HEK293 (cell line): ENCODE measurements around the gene STPG3.

Experiments
- KLF7 ChIP-seq: fragments of 450-650 bp; formaldehyde crosslinking; IDR thresholded peaks from 2 replicates; pipeline ENCODE4 v1.5.1; 2016; ENCODE audit warnings: missing biosample characterization, missing genetic modification characterization, borderline replicate concordance
- MZF1 ChIP-seq: fragments of 450-650 bp; formaldehyde crosslinking; IDR thresholded peaks from 2 replicates; pipeline ENCODE4 v1.5.1; 2017; ENCODE audit warnings: missing biosample characterization, missing genetic modification characterization, borderline replicate concordance
- PBX3 ChIP-seq: sonication (generic); formaldehyde crosslinking; IDR thresholded peaks from 2 replicates; pipeline ENCODE4 v1.8.1; 2022; ENCODE audit warnings: mild to moderate bottlenecking, moderate library complexity, missing genetic modification reagents
- REST ChIP-seq: fragments of 450-650 bp; formaldehyde crosslinking; IDR thresholded peaks from 2 replicates; pipeline ENCODE4 v1.5.1; 2016; ENCODE audit warnings: missing biosample characterization, missing genetic modification characterization
- ZBTB8A ChIP-seq: fragments of 450-650 bp; formaldehyde crosslinking; IDR thresholded peaks from 2 replicates; pipeline ENCODE4 v1.5.1; 2016; ENCODE audit warnings: missing biosample characterization, missing genetic modification characterization
- ZNF138 ChIP-seq: fragments of 450-650 bp; formaldehyde crosslinking; IDR thresholded peaks from 2 replicates; pipeline ENCODE4 v1.5.1; 2016; ENCODE audit warnings: missing biosample characterization, missing genetic modification characterization, borderline replicate concordance
- ZNF174 ChIP-seq: fragments of 450-650 bp; formaldehyde crosslinking; IDR thresholded peaks from 2 replicates; pipeline ENCODE4 v1.5.0; 2017; ENCODE audit warnings: missing biosample characterization, mild to moderate bottlenecking, missing genetic modification characterization
- ZNF248 ChIP-seq: fragments of 450-650 bp; formaldehyde crosslinking; IDR thresholded peaks from 2 replicates; pipeline ENCODE4 v1.5.1; 2017; ENCODE audit warnings: missing biosample characterization, missing genetic modification characterization
- ZNF280D ChIP-seq: fragments of 450-650 bp; formaldehyde crosslinking; IDR thresholded peaks from 2 replicates; pipeline ENCODE4 v1.5.1; 2016; ENCODE audit warnings: missing biosample characterization, missing genetic modification characterization
- ZNF394 ChIP-seq: fragments of 450-650 bp; formaldehyde crosslinking; IDR thresholded peaks from 2 replicates; pipeline ENCODE4 v1.5.1; 2016; ENCODE audit warnings: missing biosample characterization, missing genetic modification characterization, mild to moderate bottlenecking, moderate library complexity, borderline replicate concordance
- ZNF449 ChIP-seq: fragments of 450-650 bp; formaldehyde crosslinking; IDR thresholded peaks from 2 replicates; pipeline ENCODE4 v1.5.1; 2017; ENCODE audit warnings: missing biosample characterization, mild to moderate bottlenecking, missing genetic modification characterization, moderate library complexity
- ZNF510 ChIP-seq: fragments of 450-650 bp; formaldehyde crosslinking; IDR thresholded peaks from 2 replicates; pipeline ENCODE4 v1.5.1; 2018; ENCODE audit warnings: mild to moderate bottlenecking, missing genetic modification characterization, missing biosample characterization; ENCODE audit not compliant: insufficient replicate concordance
- ZNF529 ChIP-seq: fragments of 450-650 bp; formaldehyde crosslinking; IDR thresholded peaks from 2 replicates; pipeline ENCODE4 v1.5.1; 2017; ENCODE audit warnings: missing genetic modification characterization, missing biosample characterization; ENCODE audit not compliant: insufficient replicate concordance
- ZNF544 ChIP-seq: fragments of 450-650 bp; formaldehyde crosslinking; IDR thresholded peaks from 2 replicates; pipeline ENCODE4 v1.5.0; 2017; ENCODE audit warnings: missing biosample characterization, missing genetic modification characterization
- ZNF549 ChIP-seq: fragments of 450-650 bp; IDR thresholded peaks from 2 replicates; pipeline ENCODE4 v1.5.1; 2018; ENCODE audit warnings: missing biosample characterization, missing genetic modification characterization, mild to moderate bottlenecking, inconsistent platforms, moderate library complexity
- ZNF561 ChIP-seq: fragments of 450-650 bp; IDR thresholded peaks from 2 replicates; pipeline ENCODE4 v1.5.1; 2018; ENCODE audit warnings: missing biosample characterization, missing genetic modification characterization, borderline replicate concordance
- ZNF624 ChIP-seq: fragments of 450-650 bp; formaldehyde crosslinking; IDR thresholded peaks from 2 replicates; pipeline ENCODE4 v1.5.1; 2017; ENCODE audit warnings: missing biosample characterization, missing genetic modification characterization
- ZNF629 ChIP-seq: fragments of 450-650 bp; formaldehyde crosslinking; IDR thresholded peaks from 2 replicates; pipeline ENCODE4 v1.5.1; 2017; ENCODE audit warnings: missing biosample characterization, missing genetic modification characterization
- ZNF76 ChIP-seq: fragments of 450-650 bp; formaldehyde crosslinking; IDR thresholded peaks from 2 replicates; pipeline ENCODE4; 2016; ENCODE audit warnings: low read depth, missing biosample characterization, missing genetic modification characterization, borderline replicate concordance
- ZNF792 ChIP-seq: fragments of 450-650 bp; formaldehyde crosslinking; IDR thresholded peaks from 2 replicates; pipeline ENCODE4 v1.5.1; 2016; ENCODE audit warnings: missing biosample characterization, missing genetic modification characterization
- ZSCAN23 ChIP-seq: fragments of 450-650 bp; formaldehyde crosslinking; IDR thresholded peaks from 2 replicates; pipeline ENCODE4 v1.5.1; 2016; ENCODE audit warnings: missing biosample characterization, missing genetic modification characterization
- TF ChIP-seq, protein P1 (sequence below): fragments of 450-650 bp; formaldehyde crosslinking; IDR thresholded peaks from 2 replicates; pipeline ENCODE4 v1.5.1; 2016; ENCODE audit warnings: missing biosample characterization, missing genetic modification characterization
- TF ChIP-seq, protein P2 (sequence below): fragments of 450-650 bp; IDR thresholded peaks from 2 replicates; pipeline ENCODE4 v1.5.1; 2018; ENCODE audit warnings: missing biosample characterization, mild to moderate bottlenecking, missing genetic modification characterization
- TF ChIP-seq, protein P3 (sequence below): fragments of 450-650 bp; formaldehyde crosslinking; IDR thresholded peaks from 2 replicates; pipeline ENCODE4 v1.5.1; 2017; ENCODE audit warnings: missing biosample characterization, missing genetic modification characterization

The STPG3 gene

GRCh38 chr9:137243626-137244485, 7.2 kb upstream of the STPG3 start (continued):
- TF ChIP-seq, protein P1, sequence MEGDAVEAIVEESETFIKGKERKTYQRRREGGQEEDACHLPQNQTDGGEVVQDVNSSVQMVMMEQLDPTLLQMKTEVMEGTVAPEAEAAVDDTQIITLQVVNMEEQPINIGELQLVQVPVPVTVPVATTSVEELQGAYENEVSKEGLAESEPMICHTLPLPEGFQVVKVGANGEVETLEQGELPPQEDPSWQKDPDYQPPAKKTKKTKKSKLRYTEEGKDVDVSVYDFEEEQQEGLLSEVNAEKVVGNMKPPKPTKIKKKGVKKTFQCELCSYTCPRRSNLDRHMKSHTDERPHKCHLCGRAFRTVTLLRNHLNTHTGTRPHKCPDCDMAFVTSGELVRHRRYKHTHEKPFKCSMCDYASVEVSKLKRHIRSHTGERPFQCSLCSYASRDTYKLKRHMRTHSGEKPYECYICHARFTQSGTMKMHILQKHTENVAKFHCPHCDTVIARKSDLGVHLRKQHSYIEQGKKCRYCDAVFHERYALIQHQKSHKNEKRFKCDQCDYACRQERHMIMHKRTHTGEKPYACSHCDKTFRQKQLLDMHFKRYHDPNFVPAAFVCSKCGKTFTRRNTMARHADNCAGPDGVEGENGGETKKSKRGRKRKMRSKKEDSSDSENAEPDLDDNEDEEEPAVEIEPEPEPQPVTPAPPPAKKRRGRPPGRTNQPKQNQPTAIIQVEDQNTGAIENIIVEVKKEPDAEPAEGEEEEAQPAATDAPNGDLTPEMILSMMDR (tag by site-specific recombination) = peak; percentile 41; the same call in 1 of the 2 replicates
- TF ChIP-seq MZF1 (no peak), ZSCAN23 (no peak), ZNF449 (tag by site-specific recombination) (no peak), ZNF76 (tag by site-specific recombination) (no peak; the same call in 1 of the 2 replicates), ZBTB8A (tag by site-specific recombination) (peak; percentile 41), ZNF280D (tag by site-specific recombination) (no peak), ZNF394 (tag by site-specific recombination) (no peak), ZNF792 (tag by site-specific recombination) (no peak), ZNF624 (tag by site-specific recombination) (no peak), KLF7 (no peak; the same call in 1 of the 2 replicates), ZNF549 (tag by site-specific recombination) (no peak), ZNF561 (tag by site-specific recombination) (no peak), ZNF629 (tag by site-specific recombination) (no peak), ZNF510 (tag by site-specific recombination) (no peak), ZNF544 (tag by site-specific recombination) (no peak), REST (tag by site-specific recombination) (no peak), ZNF248 (no peak), ZNF529 (tag by site-specific recombination) (no peak), PBX3 (no peak), ZNF174 (tag by site-specific recombination) (no peak), ZNF138 (tag by site-specific recombination) (no peak)
- TF ChIP-seq, protein P2, sequence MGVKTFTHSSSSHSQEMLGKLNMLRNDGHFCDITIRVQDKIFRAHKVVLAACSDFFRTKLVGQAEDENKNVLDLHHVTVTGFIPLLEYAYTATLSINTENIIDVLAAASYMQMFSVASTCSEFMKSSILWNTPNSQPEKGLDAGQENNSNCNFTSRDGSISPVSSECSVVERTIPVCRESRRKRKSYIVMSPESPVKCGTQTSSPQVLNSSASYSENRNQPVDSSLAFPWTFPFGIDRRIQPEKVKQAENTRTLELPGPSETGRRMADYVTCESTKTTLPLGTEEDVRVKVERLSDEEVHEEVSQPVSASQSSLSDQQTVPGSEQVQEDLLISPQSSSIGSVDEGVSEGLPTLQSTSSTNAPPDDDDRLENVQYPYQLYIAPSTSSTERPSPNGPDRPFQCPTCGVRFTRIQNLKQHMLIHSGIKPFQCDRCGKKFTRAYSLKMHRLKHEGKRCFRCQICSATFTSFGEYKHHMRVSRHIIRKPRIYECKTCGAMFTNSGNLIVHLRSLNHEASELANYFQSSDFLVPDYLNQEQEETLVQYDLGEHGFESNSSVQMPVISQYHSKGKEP = no peak; the same call in 1 of the 2 replicates
- TF ChIP-seq, protein P3, sequence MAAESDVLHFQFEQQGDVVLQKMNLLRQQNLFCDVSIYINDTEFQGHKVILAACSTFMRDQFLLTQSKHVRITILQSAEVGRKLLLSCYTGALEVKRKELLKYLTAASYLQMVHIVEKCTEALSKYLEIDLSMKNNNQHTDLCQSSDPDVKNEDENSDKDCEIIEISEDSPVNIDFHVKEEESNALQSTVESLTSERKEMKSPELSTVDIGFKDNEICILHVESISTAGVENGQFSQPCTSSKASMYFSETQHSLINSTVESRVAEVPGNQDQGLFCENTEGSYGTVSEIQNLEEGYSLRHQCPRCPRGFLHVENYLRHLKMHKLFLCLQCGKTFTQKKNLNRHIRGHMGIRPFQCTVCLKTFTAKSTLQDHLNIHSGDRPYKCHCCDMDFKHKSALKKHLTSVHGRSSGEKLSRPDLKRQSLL (tag by site-specific recombination) = no peak
